Smooth muscle cell (in vitro differentiated cells): ENCODE results near the gene ENAH. TPM values are rescaled to one million over a fixed set of nuclear protein-coding genes. Genes with fewer than 3 reads are reported as not detected.

Experiments
- DNase-seq: peaks from one replicate; lab custom pipeline; 2025; ENCODE audit not compliant: unreplicated experiment; lab: John Stamatoyannopoulos, UW
- H2AFZ ChIP-seq: fragments of 200-600 bp; sonication (generic); 2 replicates; pipeline ENCODE4 v1.6.0; 2016; ENCODE audit warnings: antibody characterized with exemption, low read depth, mild to moderate bottlenecking
- H3F3A ChIP-seq: fragments of 200-600 bp; sonication (generic); 2 replicates; pipeline ENCODE4 v1.6.0; 2017; ENCODE audit warnings: antibody characterized with exemption, low read depth
- H3K27ac ChIP-seq: fragments of 200-600 bp; sonication (generic); 2 replicates; pipeline ENCODE4 v1.5.1; 2016; ENCODE audit warnings: low read depth, mild to moderate bottlenecking
- H3K27me3 ChIP-seq: fragments of 200-600 bp; sonication (generic); 2 replicates; pipeline ENCODE4 v1.6.1; 2016; ENCODE audit warnings: low read depth, mild to moderate bottlenecking
- H3K36me3 ChIP-seq: fragments of 200-600 bp; sonication (generic); 2 replicates; pipeline ENCODE4 v1.5.1; 2016; ENCODE audit warnings: low read depth
- H3K4me1 ChIP-seq: fragments of 200-600 bp; sonication (generic); 2 replicates; pipeline ENCODE4 v1.5.1; 2016; ENCODE audit warnings: low read depth
- H3K4me2 ChIP-seq: fragments of 200-600 bp; sonication (generic); 2 replicates; pipeline ENCODE4 v1.6.0; 2016; ENCODE audit warnings: mild to moderate bottlenecking
- H3K4me3 ChIP-seq: fragments of 200-600 bp; sonication (generic); 2 replicates; pipeline ENCODE4 v1.5.1; 2016; ENCODE audit warnings: mild to moderate bottlenecking
- H3K79me2 ChIP-seq: fragments of 200-600 bp; sonication (generic); 2 replicates; pipeline ENCODE4 v1.6.0; 2016; ENCODE audit warnings: low read depth, mild to moderate bottlenecking
- H3K9ac ChIP-seq: fragments of 200-600 bp; sonication (generic); 2 replicates; pipeline ENCODE4 v1.6.0; 2016; ENCODE audit warnings: low read depth
- H3K9me3 ChIP-seq: fragments of 200-600 bp; sonication (generic); replicated peaks from 2 replicates; pipeline ENCODE4 v1.5.1; 2016; ENCODE audit warnings: low read depth
- H4K20me1 ChIP-seq: fragments of 200-600 bp; sonication (generic); 2 replicates; pipeline ENCODE4 v1.6.0; 2016; ENCODE audit warnings: low read depth
- CTCF ChIP-seq: fragments of 200-600 bp; sonication (generic); IDR thresholded peaks from 2 replicates; pipeline ENCODE4 v1.5.1; 2017; ENCODE audit warnings: borderline replicate concordance, mild to moderate bottlenecking, antibody characterized with exemption; ENCODE audit not compliant: insufficient read depth, poor library complexity, severe bottlenecking
- WGBS: methylation state at CpG from one replicate; pipeline ENCODE4 v1.1.7; 2016; ENCODE audit warnings: low lambda C conversion rate; 5-methylcytosine and 5-hydroxymethylcytosine counted together
- polyA plus RNA-seq: library from polyadenylated mRNA; unstranded; fragments of >200 nt; fragmentation: Nextera tagmentation; extraction: Ambion mirVana; gene quantifications from 2 replicates; pipeline ENCODE4 v1.2.1, GENCODE V29; 2016
- total RNA-seq: library from RNA; depleted of rRNA; stranded (reverse); fragments of >200 nt; gene quantifications from 2 replicates; pipeline ENCODE4 v1.2.3, GENCODE V29; 2014

ENAH gene
- total and polyA plus RNA-seq, 2 experiments from 2014 or later = 39.3 to 147 TPM

DNA sequence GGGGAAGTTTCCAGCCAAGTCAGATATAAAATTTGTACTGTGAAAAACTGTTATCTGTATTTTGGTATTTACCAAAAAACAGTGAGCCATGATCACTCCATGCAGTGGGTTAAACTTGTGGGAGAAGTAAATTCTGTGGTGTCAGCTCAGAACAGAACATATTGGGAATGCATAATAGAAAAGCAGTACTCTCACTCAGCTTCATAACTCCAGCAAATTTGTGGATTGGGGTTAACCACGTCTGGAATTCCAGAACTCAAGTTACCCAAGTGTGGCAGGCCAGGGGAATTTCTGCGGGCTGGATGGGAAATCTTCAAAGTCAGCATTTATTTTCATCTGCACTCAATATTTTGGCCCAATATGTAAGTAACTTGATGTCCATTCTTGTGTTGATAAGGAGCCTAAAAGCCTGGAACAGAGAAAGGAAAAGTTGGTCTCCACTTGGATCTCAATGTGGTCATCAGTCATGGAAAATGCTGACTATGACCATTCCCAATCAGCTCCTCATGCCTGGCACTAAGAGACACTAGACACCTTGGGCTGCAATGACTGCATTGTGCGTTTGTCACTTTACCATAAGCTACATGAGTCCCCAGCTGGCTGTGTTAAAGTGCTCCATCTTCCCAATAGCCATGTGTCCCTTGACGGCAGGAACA lies 39.1 kb upstream of the ENAH start:
- no peak for DNase-seq
- H3K27ac ChIP-seq = peak overlapping the region; percentile 96
- H3K4me3 ChIP-seq = no peak overlapping the region
- no peaks in the 10 kb centered on the region for H3K36me3 ChIP-seq
- H3K9ac ChIP-seq = peak overlapping the region; percentile 82
- H2AFZ ChIP-seq = no peak overlapping the region
- 37% methylated on average over 4 of the region's 4 CpGs for WGBS
- no peak for TF ChIP-seq CTCF
- no peaks in the 10 kb centered on the region for H3K79me2 ChIP-seq
- H3K27me3 ChIP-seq = no peaks in the 10 kb centered on the region
- peaks cover 16% of the 10 kb centered on the region for H3F3A ChIP-seq
- no peaks in the 10 kb centered on the region for H3K9me3 ChIP-seq
- peaks cover 5% of the 10 kb centered on the region for H3K4me1 ChIP-seq
- no peaks in the 10 kb centered on the region for H4K20me1 ChIP-seq
- H3K4me2 ChIP-seq = peak overlapping the region; percentile 78

- no peaks in the 10 kb centered on the region for H4K20me1 ChIP-seq
- no peaks in the 10 kb centered on the region for H3K79me2 ChIP-seq
- peak overlapping the region; percentile 82 for H3K9ac ChIP-seq
- no peak overlapping the region for H3K4me3 ChIP-seq
- H3K4me1 ChIP-seq = peaks cover 5% of the 10 kb centered on the region
- no peaks in the 10 kb centered on the region for H3K36me3 ChIP-seq
- peak overlapping the region; percentile 96 for H3K27ac ChIP-seq
- TF ChIP-seq CTCF = no peak
- H3K4me2 ChIP-seq = peak overlapping the region; percentile 78
- H2AFZ ChIP-seq = peak overlapping the region; percentile 34
- no peaks in the 10 kb centered on the region for H3K9me3 ChIP-seq
- no peak for DNase-seq
- H3K27me3 ChIP-seq = no peaks in the 10 kb centered on the region
- WGBS = 54% methylated on average over 2 of the region's 2 CpGs
- H3F3A ChIP-seq = peaks cover 16% of the 10 kb centered on the region
Measured at GRCh38 chr1:225691377-225691776, 38.5 kb upstream of the ENAH start.

GRCh38 chr1:225689882-225690459 lies 37.0 kb upstream of the ENAH start:
- no peaks in the 10 kb centered on the region for H3K27me3 ChIP-seq
- no peak overlapping the region for H3K4me3 ChIP-seq
- no peak for DNase-seq
- 91% methylated on average over 2 of the region's 2 CpGs for WGBS
- H3K4me1 ChIP-seq = peaks cover 5% of the 10 kb centered on the region
- H3K27ac ChIP-seq = no peak overlapping the region
- H3K9ac ChIP-seq = no peak overlapping the region
- peaks cover 6% of the 10 kb centered on the region for H3F3A ChIP-seq
- no peak overlapping the region for H3K4me2 ChIP-seq
- no peak for TF ChIP-seq CTCF
- no peaks in the 10 kb centered on the region for H4K20me1 ChIP-seq
- H2AFZ ChIP-seq = no peak overlapping the region
- H3K79me2 ChIP-seq = no peaks in the 10 kb centered on the region
- no peaks in the 10 kb centered on the region for H3K36me3 ChIP-seq
- H3K9me3 ChIP-seq = no peaks in the 10 kb centered on the region

DNA sequence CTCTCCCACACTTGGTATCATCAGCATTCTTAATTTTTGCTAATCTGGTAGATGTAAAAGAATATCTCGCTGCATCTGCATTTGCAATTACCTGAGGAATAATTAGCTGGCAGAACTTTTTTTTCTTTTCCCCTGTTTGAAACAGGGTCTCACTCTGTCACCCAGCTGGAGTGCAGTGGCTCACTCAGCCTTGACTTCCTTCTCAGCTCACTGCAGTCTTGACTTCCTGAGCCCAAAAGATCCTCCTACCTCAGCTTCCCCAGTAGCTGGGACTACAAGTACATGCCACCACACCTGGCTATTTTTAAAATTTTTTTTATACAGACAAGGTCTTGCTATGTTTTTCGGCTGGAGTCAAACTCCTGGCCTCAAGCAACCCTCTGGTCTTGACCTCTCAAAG lies 35.4 kb upstream of the ENAH start:
- H3K27ac ChIP-seq = no peak overlapping the region
- TF ChIP-seq CTCF = no peak
- no peaks in the 10 kb centered on the region for H3K9me3 ChIP-seq
- no peaks in the 10 kb centered on the region for H3K36me3 ChIP-seq
- peaks cover 5% of the 10 kb centered on the region for H3K4me1 ChIP-seq
- H2AFZ ChIP-seq = no peak overlapping the region
- no peaks in the 10 kb centered on the region for H3K79me2 ChIP-seq
- H3F3A ChIP-seq = peaks cover 9% of the 10 kb centered on the region
- DNase-seq = no peak
- no peak overlapping the region for H3K4me2 ChIP-seq
- no peaks in the 10 kb centered on the region for H4K20me1 ChIP-seq
- no peaks in the 10 kb centered on the region for H3K27me3 ChIP-seq
- no peak overlapping the region for H3K9ac ChIP-seq
- WGBS = 92% methylated on average over 2 of the region's 2 CpGs
- H3K4me3 ChIP-seq = no peak overlapping the region
